Islet precursor cell (in vitro differentiated cells): ENCODE measurements around the gene HDLBP.

Experiments used
- DNase-seq: peaks from one replicate; pipeline ENCODE4 v3.0.0-alpha.2; 2018

The HDLBP gene

GRCh38 chr2:241273210-241274020 lies 42.1 kb downstream of the HDLBP start:
- DNase-seq, result no peak

- peak; percentile 71 for DNase-seq
Observed at GRCh38 chr2:241272303-241273209, 42.9 kb downstream of the HDLBP start.

DNA sequence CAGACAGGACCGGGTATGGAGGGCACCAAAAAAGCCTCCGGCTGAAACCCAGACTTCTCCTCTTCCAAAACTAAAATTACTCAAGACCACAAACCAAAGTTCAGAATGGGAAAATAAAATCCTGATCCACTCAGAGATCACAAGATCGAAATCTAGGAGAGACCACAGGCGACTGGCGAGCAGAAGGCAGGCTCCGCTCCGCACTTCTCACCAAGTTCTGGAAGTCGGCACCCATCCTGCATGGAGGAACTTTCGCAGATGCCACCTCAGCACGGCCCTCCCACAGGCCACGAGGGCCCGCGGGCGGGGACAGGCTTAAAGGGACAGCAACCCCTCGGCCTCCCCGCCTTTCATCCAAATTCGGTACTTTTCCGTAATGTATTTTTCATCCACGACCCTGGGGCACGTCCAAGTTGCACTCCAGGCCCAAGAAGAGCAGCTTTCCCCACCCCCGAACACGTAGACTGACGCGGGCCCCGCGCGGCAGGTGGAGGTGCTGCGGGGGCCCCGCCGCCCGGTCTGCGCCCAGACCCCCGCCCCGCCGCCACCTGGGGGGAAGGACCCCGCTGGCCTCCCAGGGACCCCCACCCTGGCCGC lies 43.7 kb downstream of the HDLBP start:
- peak; percentile 81 for DNase-seq

GRCh38 chr2:241270531-241270930 lies 44.9 kb downstream of the HDLBP start:
- no peak for DNase-seq

GRCh38 chr2:241269707-241270520 lies 45.6 kb downstream of the HDLBP start:
- DNase-seq, result peak; percentile 69

DNA sequence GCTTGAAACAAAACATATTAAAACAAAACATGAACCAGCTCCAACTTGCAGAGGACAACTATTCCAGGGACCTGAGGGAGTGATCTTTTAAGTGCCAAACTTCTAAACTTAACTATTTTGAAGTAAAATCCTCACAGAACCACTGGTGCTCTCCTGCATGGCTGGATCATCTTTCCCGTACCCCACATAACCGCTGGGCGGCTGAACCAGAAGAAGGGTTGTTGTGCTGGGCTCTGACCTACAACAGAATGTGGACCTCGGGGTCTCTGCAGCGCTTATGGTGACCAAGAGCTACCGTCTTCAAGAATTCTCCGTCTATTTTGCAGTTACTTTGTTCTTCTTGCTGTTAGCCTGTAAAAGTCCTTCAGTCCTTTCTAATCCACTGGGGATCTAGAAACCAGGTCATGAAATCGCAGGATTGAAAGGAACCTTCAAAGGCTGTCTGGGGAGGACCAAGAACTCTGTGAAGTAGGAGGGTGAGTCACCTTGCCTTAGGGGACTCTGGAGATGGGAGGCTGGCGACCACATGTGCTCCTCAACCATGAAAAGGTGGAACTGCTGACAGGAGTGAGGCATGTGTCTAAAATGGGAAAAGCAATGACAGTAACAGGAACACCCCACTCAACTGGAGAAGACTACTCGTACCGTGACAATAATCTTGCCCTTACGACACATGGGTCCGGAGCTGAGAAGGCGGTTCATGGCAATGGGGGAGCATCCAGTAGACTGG lies 46.6 kb downstream of the HDLBP start:
- peak; percentile 93 for DNase-seq

DNA sequence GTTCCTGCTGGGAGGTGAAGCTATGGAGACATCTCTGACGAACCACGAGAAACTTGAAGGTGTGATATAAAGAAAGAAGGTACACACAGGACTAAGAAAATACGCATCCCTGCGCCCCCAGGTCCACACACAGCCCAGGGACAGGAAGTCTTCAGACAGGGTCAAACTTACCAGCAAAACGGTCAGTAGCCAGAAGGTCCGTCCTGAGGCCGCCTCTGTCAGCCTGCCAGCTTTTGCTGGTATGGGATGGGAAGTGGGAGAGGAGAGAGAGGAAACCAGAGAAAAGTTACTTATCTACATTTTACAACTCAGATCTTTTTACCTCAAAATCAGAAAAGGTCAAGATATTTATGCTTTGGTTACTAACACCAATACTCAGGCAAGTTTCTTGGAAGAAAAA lies 47.2 kb downstream of the HDLBP start:
- no peak for DNase-seq

GRCh38 chr2:241267249-241268067 lies 48.0 kb downstream of the HDLBP start:
- no peak for DNase-seq

DNA sequence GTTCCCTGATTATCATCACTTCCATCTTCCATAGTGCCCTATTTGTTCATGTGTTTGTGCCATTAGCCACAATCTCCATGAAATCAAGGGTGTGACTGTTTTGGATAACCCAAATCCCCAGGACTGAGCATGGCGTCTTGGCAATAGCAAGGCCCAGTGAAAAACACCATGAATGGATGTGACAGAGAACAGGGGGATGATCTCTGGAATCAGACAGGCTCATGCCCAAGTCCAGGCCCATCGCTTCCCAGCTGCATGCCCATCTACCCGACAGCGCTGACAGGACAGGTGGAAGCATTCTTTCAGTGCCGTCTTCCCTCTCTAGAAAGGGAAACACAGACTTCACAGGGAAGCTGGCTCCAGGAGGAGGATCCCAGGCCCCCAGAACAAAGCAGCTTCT lies 50.0 kb downstream of the HDLBP start:
- DNase-seq, result no peak

DNA sequence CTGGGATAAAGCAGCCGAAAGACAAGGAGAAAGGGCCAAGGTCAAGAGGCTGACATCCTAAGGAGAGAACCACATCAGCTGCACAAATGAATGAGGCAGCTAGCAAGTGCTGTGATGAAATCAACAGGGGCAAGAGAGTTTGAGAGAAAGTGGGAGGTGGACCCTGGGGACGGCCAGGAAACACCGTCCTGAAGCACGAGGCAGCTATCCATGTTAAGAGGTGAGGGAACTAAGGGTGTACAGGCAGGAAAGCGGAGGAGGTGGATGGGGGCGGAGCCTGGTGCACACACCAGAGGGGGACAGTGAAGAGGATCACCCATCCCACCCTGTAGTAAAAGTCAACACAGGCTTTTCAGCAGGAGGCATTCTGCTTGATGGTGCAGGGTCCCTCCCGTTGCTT lies 52.4 kb downstream of the HDLBP start:
- DNase-seq, result no peak

DNA sequence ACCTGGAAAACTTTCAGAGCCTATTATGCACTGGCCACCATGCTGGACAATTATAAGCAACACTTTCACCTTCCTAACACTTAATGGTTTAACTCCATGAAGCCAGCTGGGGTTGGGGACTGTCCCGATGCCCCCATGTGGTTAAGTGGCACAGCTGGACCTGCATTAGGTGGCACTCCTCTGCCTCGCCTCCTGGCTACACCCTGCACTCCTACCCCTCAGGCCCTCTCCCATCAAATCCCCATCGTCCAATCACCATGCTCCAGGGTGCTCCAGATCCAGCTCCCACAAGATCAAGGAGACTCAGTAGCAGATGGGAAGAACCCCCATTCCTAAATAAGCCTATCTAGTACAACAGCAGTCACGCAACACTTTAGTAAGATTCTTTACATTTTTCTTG lies 53.8 kb downstream of the HDLBP start:
- no peak for DNase-seq

DNA sequence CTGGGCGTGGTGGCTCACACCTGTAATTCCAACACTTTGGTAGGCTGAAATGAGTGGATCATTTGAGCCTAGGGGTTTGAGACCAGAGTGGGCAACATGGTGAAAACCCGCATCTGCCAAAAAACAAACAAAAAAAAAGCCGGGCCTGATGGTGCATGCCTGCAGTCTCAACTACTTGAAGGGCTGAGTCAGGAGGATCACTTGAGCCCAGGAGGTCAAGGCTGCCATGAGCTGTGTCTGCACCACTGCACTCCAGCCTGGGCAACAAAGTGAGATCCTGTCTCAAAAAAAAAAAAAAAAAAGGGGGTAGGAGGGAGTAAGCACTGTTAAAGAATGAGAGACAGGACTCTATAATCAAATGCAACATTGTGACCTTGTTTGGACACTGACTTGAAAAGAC lies 54.6 kb downstream of the HDLBP start:
- no peak for DNase-seq

- no peak for DNase-seq
Observed at GRCh38 chr2:241258505-241259280, 56.8 kb downstream of the HDLBP start.

- no peak for DNase-seq
Observed at GRCh38 chr2:241257419-241258032, 57.9 kb downstream of the HDLBP start.

GRCh38 chr2:241256168-241256545 lies 59.3 kb downstream of the HDLBP start:
- peak; percentile 27 for DNase-seq

DNA sequence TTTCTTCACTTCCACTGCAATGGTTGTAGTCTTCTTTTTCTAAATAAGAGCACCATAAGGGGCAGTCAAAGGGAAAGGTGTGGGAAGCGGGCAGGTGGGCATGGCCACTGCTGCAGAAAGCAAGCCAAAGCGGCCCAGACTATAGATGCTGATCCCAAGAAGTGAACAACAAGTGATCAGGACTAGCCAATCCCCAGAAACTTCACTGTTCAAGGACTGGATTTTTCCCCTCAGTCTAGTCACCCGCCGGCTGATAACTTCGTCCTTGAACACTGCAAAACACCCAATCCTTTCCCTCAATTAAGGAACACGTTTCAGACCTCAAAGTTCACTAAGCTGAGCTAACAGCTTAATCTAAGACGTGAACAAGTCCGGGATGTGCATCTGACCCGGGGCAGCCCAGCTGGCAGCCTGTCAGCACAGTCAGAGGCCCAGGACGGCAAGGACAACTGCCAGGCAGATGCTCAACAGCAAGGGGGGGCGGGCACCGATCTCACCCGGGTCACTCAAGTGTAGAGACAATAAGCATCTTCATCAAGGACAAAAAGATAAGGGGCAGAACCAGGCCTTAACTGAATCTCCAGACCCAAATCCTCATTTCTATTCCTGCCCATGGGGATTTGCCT lies 59.8 kb downstream of the HDLBP start:
- no peak for DNase-seq

DNA sequence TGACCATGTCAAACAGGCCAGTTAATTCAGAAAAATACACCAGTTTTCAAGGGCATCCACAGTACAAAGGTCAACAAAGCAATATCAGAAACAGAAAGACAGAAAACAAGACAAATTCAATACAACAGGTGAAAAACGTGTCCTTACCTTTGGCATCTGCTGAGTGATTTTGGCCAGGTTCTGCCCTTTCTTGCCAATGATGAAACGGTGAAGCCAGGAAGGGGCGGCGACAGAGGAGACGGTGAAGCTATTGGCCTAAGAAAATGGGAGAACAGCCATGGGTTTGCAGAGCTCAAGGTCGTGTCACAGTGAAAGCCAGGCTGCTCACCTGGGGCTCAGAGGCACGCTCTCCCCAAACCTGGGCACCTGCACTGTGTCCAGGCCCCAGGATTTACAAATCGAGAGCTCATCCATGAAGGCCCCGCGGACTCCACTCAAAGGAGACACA lies 60.5 kb downstream of the HDLBP start:
- peak; percentile 32 for DNase-seq

GRCh38 chr2:241252778-241253475 lies 62.5 kb downstream of the HDLBP start:
- DNase-seq, result peak; percentile 29

GRCh38 chr2:241249654-241250053 lies 65.8 kb downstream of the HDLBP start:
- no peak for DNase-seq
